Astrocyte (in vitro differentiated cells and primary cell): ENCODE data around the gene DHX38. TPM values are rescaled to one million over a fixed set of nuclear protein-coding genes. Genes with fewer than 3 reads are reported as not detected.

ENCODE experiments used
- DNase-seq: peaks from one replicate; pipeline ENCODE4 v3.0.0-alpha.2; 2010; ENCODE audit warnings: low read depth
- FAIRE-seq: peaks from 2 replicates; lab custom pipeline; 2011; peaks lifted over from hg19 to GRCh38; lab: Jason Lieb, UNC
- H2AFZ ChIP-seq: 2 replicates; pipeline ENCODE4 v1.6.0; 2012; ENCODE audit warnings: low read depth, low read length, inconsistent platforms
- H3K27ac ChIP-seq: 2 replicates; pipeline ENCODE4 v1.5.1; 2011; ENCODE audit warnings: low read depth, low read length, inconsistent platforms
- H3K27me3 ChIP-seq: 2 replicates; pipeline ENCODE4 v1.6.0; 2011; ENCODE audit warnings: low read length, inconsistent platforms; ENCODE audit not compliant: insufficient read depth
- H3K36me3 ChIP-seq: 2 replicates; pipeline ENCODE4 v1.5.1; 2011; ENCODE audit warnings: low read length, inconsistent platforms; ENCODE audit not compliant: insufficient read depth
- H3K4me1 ChIP-seq: 2 replicates; pipeline ENCODE4 v1.5.1; 2011; ENCODE audit warnings: low read length, inconsistent platforms; ENCODE audit not compliant: insufficient read depth
- H3K4me2 ChIP-seq: 2 replicates; pipeline ENCODE4 v1.6.0; 2012; ENCODE audit warnings: low read length, inconsistent platforms
- H3K4me3 ChIP-seq: 2 replicates; pipeline ENCODE4 v1.5.1; 2011; ENCODE audit warnings: low read depth, mild to moderate bottlenecking, low read length, inconsistent platforms; ENCODE audit not compliant: insufficient read depth
- H3K79me2 ChIP-seq: 2 replicates; pipeline ENCODE4 v1.6.0; 2012; ENCODE audit warnings: mild to moderate bottlenecking, low read length, inconsistent platforms; ENCODE audit not compliant: insufficient read depth
- H3K9ac ChIP-seq: 2 replicates; pipeline ENCODE4 v1.6.0; 2012; ENCODE audit warnings: mild to moderate bottlenecking, low read length, inconsistent platforms
- H3K9me3 ChIP-seq: 2 replicates; pipeline ENCODE4 v1.5.1; 2012; ENCODE audit warnings: low read depth, mild to moderate bottlenecking, low read length, inconsistent platforms; ENCODE audit not compliant: insufficient read depth
- H4K20me1 ChIP-seq: 2 replicates; pipeline ENCODE4 v1.6.0; 2012; ENCODE audit warnings: low read length, inconsistent platforms; ENCODE audit not compliant: insufficient read depth
- H3K27ac Mint-ChIP-seq: one replicate; pipeline ENCODE4 v1.8.0; 2021; ENCODE audit warnings: mild to moderate bottlenecking, mixed read lengths; ENCODE audit not compliant: unreplicated experiment
- H3K27me3 Mint-ChIP-seq: one replicate; pipeline ENCODE4 v1.8.0; 2021; ENCODE audit warnings: low read depth, mixed read lengths; ENCODE audit not compliant: unreplicated experiment
- H3K36me3 Mint-ChIP-seq: one replicate; pipeline ENCODE4 v1.8.0; 2021; ENCODE audit warnings: low read depth, mixed read lengths; ENCODE audit not compliant: unreplicated experiment
- H3K4me1 Mint-ChIP-seq: one replicate; pipeline ENCODE4 v1.8.0; 2021; ENCODE audit warnings: low read depth, mixed read lengths; ENCODE audit not compliant: unreplicated experiment
- H3K4me3 Mint-ChIP-seq: one replicate; pipeline ENCODE4 v1.8.0; 2021; ENCODE audit warnings: mild to moderate bottlenecking, moderate library complexity, mixed read lengths; ENCODE audit not compliant: unreplicated experiment
- H3K9me3 Mint-ChIP-seq: one replicate; pipeline ENCODE4 v1.8.0; 2021; ENCODE audit warnings: mild to moderate bottlenecking, mixed read lengths; ENCODE audit not compliant: unreplicated experiment
- EZH2 ChIP-seq: IDR thresholded peaks from 2 replicates; pipeline ENCODE4 v1.6.1; 2012; ENCODE audit warnings: mild to moderate bottlenecking, low read length, inconsistent platforms; ENCODE audit not compliant: insufficient read depth
- total RNA-seq: library from RNA; stranded (reverse); gene quantifications from 2 replicates; pipeline ENCODE4 v1.2.1, GENCODE V29; 2021
- TF ChIP-seq, protein P1 (sequence below): IDR thresholded peaks from 2 replicates; pipeline ENCODE4 v1.5.1; 2011; ENCODE audit warnings: low read depth, mild to moderate bottlenecking, inconsistent platforms, low read length, moderate library complexity; ENCODE audit not compliant: insufficient read depth

The DHX38 gene
- total RNA-seq, 1 donor from 2014 or later, result 49.0 TPM

GRCh38 chr16:72159386-72159785 is 65.7 kb downstream of the DHX38 start:
- no peak overlapping the region for H3K27ac Mint-ChIP-seq
- no peaks in the 10 kb centered on the region for H3K36me3 Mint-ChIP-seq
- no peak for DNase-seq
- no peak for TF ChIP-seq EZH2
- TF ChIP-seq, protein P1, sequence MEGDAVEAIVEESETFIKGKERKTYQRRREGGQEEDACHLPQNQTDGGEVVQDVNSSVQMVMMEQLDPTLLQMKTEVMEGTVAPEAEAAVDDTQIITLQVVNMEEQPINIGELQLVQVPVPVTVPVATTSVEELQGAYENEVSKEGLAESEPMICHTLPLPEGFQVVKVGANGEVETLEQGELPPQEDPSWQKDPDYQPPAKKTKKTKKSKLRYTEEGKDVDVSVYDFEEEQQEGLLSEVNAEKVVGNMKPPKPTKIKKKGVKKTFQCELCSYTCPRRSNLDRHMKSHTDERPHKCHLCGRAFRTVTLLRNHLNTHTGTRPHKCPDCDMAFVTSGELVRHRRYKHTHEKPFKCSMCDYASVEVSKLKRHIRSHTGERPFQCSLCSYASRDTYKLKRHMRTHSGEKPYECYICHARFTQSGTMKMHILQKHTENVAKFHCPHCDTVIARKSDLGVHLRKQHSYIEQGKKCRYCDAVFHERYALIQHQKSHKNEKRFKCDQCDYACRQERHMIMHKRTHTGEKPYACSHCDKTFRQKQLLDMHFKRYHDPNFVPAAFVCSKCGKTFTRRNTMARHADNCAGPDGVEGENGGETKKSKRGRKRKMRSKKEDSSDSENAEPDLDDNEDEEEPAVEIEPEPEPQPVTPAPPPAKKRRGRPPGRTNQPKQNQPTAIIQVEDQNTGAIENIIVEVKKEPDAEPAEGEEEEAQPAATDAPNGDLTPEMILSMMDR, result no peak
- H3K27ac ChIP-seq, result no peak overlapping the region
- H3K9ac ChIP-seq, result no peak overlapping the region
- H3K4me2 ChIP-seq, result no peak overlapping the region
- H3K27me3 Mint-ChIP-seq, result peaks cover 4% of the 10 kb centered on the region
- H3K36me3 ChIP-seq, result no peaks in the 10 kb centered on the region
- no peaks in the 10 kb centered on the region for H3K4me1 ChIP-seq
- H3K4me1 Mint-ChIP-seq, result peaks cover 2% of the 10 kb centered on the region
- no peaks in the 10 kb centered on the region for H3K9me3 ChIP-seq
- no peak overlapping the region for H2AFZ ChIP-seq
- H3K9me3 Mint-ChIP-seq, result peaks cover 5% of the 10 kb centered on the region
- H3K27me3 ChIP-seq, result no peaks in the 10 kb centered on the region
- no peak overlapping the region for H3K4me3 Mint-ChIP-seq
- no peaks in the 10 kb centered on the region for H3K79me2 ChIP-seq
- no peak for FAIRE-seq
- no peaks in the 10 kb centered on the region for H4K20me1 ChIP-seq
- no peak overlapping the region for H3K4me3 ChIP-seq

DNA sequence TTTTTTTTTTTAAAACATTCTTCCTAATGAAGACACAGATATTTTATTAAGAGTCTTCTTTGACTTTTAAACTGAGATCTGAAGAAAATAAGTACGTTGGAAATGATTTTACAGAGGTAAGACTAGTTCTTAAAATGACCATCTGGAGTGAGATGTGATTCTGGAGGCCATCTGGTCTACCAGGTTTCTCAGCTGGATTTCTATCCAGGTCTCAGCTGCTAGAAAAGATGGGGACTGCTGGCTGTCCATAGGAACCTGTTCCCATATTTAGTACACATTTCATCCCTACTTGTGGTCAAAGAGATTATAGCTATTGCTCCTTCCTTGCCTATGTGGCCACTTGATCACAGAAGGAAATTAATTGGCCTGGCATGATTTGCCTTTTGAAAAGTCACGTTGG is 66.2 kb downstream of the DHX38 start:
- H2AFZ ChIP-seq, result no peak overlapping the region
- no peak for TF ChIP-seq EZH2
- TF ChIP-seq, protein P1, result no peak
- DNase-seq (no peak), FAIRE-seq (no peak)
- H3K27ac ChIP-seq, result no peak overlapping the region
- H4K20me1 ChIP-seq, result no peaks in the 10 kb centered on the region
- Mint-ChIP-seq H3K27ac (no peak overlapping the region), H3K27me3 (peaks cover 4% of the 10 kb centered on the region), H3K4me3 (no peak overlapping the region), H3K9me3 (peaks cover 5% of the 10 kb centered on the region), H3K4me1 (peaks cover 2% of the 10 kb centered on the region), H3K36me3 (no peaks in the 10 kb centered on the region)
- H3K4me3 ChIP-seq, result no peak overlapping the region
- H3K79me2 ChIP-seq, result no peaks in the 10 kb centered on the region
- H3K9ac ChIP-seq, result no peak overlapping the region
- no peaks in the 10 kb centered on the region for H3K4me1 ChIP-seq
- H3K4me2 ChIP-seq, result no peak overlapping the region
- H3K9me3 ChIP-seq, result no peaks in the 10 kb centered on the region
- H3K27me3 ChIP-seq, result no peaks in the 10 kb centered on the region
- no peaks in the 10 kb centered on the region for H3K36me3 ChIP-seq

GRCh38 chr16:72162105-72162692 is 68.6 kb downstream of the DHX38 start:
- H3K9me3 ChIP-seq, result no peaks in the 10 kb centered on the region
- H3K4me3 ChIP-seq, result no peak overlapping the region
- no peak for TF ChIP-seq EZH2
- TF ChIP-seq, protein P1, result no peak
- H3K4me1 ChIP-seq, result no peaks in the 10 kb centered on the region
- Mint-ChIP-seq H3K27me3 (peaks cover 4% of the 10 kb centered on the region), H3K36me3 (no peaks in the 10 kb centered on the region), H3K4me1 (peaks cover 2% of the 10 kb centered on the region), H3K4me3 (no peak overlapping the region), H3K27ac (no peak overlapping the region), H3K9me3 (peaks cover 8% of the 10 kb centered on the region)
- H3K27me3 ChIP-seq, result no peaks in the 10 kb centered on the region
- H4K20me1 ChIP-seq, result no peaks in the 10 kb centered on the region
- no peak for FAIRE-seq
- no peak overlapping the region for H3K9ac ChIP-seq
- no peak for DNase-seq
- H3K79me2 ChIP-seq, result no peaks in the 10 kb centered on the region
- no peaks in the 10 kb centered on the region for H3K36me3 ChIP-seq
- H2AFZ ChIP-seq, result no peak overlapping the region
- H3K4me2 ChIP-seq, result no peak overlapping the region
- no peak overlapping the region for H3K27ac ChIP-seq
